Dedifferentiated amniotic fluid mesenchymal stem cell (primary cell): ENCODE measurements around the gene CNTNAP4.

Experiments
- DNase-seq: peaks from one replicate; pipeline ENCODE4 v3.0.0-alpha.2; 2016; ENCODE audit errors: extremely low spot score

Gene CNTNAP4

DNA sequence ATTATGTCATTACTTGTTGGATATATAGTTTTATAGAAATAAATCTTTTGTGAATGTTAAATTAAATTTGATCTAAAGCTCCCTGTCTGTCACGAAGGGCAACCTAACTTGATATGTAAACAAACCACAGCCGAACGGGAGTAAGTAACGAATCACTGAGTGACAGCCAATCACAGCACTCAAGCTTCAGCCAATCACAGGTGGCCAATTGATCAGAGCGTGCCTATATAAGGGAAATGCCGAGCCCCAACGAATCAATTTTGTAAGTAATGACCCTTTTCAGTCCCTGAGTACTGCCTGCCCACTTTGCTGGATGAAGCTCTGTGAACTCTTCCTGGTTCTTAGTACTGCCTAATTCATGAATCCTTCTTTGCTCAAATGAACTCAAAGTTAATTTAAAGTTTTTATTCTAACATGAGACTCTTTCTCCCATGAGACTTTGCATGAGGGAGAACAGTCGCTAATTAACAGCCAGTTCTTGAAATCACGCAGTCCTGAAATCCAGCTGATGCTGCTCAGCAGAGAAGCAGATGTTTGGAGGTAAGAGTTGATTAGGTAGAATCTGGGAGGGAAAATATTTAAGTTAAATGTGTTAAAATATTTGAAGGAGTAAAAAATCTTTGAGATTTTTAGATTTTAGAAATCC lies 302.2 kb downstream of the CNTNAP4 start:
- DNase-seq, result no peak

DNA sequence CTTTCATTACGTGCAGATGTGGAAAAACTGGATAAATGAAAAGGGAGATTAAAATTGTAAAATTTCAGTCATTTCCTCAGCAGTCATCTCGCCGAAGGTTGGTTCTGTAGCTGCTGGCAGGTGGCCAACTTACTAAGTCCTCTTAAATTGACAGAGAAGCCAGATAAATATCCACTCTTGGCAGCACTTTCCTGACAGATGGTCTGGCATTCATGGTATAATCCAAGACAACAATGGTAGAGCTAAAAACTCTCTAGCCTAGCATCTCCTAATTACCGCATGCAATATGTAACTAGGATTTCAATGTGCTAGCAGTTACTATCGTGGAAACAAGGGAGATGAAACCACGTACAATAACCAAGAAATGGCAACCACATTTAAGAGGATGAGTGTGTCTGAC lies 306.3 kb downstream of the CNTNAP4 start:
- DNase-seq, result no peak

DNA sequence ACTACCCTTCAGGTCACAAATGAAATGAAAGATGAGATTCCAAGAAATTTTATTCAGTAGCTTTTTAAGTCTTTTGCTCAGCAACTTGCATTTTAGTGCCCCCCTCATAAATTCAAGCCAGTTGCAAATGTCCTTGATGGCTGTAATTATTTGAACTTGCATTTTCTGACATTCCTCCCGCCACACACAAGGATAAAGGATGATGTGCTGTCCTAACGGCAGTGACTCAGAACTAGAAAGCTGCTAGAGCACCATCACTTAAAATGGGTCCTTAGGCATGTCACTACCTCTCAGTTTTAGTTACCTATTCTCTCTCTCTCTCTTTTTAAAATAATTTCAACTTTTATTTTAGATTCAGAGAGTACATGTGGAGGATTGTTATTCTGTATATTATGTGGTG lies 306.7 kb downstream of the CNTNAP4 start:
- DNase-seq, result no peak

DNA sequence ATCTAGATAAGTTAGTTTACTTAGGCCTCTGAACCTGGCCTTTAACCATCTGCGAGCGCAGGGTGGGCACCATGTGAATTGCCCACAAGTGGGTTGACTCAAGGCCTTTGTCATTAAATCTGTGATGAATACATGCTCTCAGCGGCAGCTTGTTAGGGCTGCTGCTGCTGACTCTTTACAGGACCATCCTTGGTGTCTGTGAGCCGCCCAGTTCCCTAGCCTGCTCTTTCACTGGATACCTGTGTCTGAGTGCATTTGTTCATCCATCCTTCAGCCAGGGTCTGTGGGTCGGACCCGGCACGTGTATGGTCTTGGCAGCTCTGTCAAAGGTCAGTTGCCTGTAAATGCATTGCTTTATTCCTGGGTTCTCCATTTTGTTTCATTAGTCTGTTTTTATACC lies 321.3 kb downstream of the CNTNAP4 start:
- DNase-seq, result no peak

- no peak for DNase-seq
Measured at GRCh38 chr16:76607317-76607716, 330.1 kb downstream of the CNTNAP4 start.
